HEK293 (cell line): ENCODE measurements around the gene HM13.

Experiments used
- CTCF ChIA-PET: fragments of 350-600 bp; formaldehyde crosslinking; extraction: SDS; loops from one replicate; lab custom pipeline; 2021; ENCODE audit warnings: antibody characterized with exemption; lab: Yijun Ruan, JAX
- POLR2A ChIA-PET: fragments of 300-600 bp; formaldehyde crosslinking; extraction: SDS; loops from one replicate; lab custom pipeline; 2020; ENCODE audit warnings: antibody characterized with exemption, inconsistent platforms; lab: Yijun Ruan, JAX
- H3K27ac ChIP-seq: fragments of 200-500 bp; sonication (Bioruptor generic); 2 replicates; pipeline ENCODE4 v1.5.1; 2014; ENCODE audit warnings: low read depth, low read length, control low read depth, inconsistent platforms; ENCODE audit errors: extremely low read depth
- H3K36me3 ChIP-seq, 2 experiments: fragments of 200-500 bp in 1 of 2; sonication (Bioruptor generic) in 1 of 2; 1 replicate in 1 of 2; 2 replicates in 1 of 2; pipeline ENCODE4 v1.5.1; 2014 to 2017; ENCODE audit warnings: inconsistent platforms in 2 of 2, low read length in 2 of 2; ENCODE audit not compliant: control insufficient read depth in 2 of 2, insufficient read depth in 1 of 2
- H3K4me1 ChIP-seq: fragments of 200-500 bp; sonication (Bioruptor generic); 2 replicates; pipeline ENCODE4 v1.5.1; 2014; ENCODE audit warnings: mild to moderate bottlenecking, low read length, inconsistent platforms; ENCODE audit not compliant: control insufficient read depth, insufficient read depth
- H3K4me3 ChIP-seq: 2 replicates; pipeline ENCODE4 v1.5.1; 2011; ENCODE audit warnings: low read depth, mild to moderate bottlenecking, control low read depth, low read length, moderate library complexity
- H3K9me3 ChIP-seq: fragments of 200-500 bp; sonication (Bioruptor generic); 2 replicates; pipeline ENCODE4 v1.5.1; 2014; ENCODE audit warnings: low read depth, low read length, inconsistent platforms; ENCODE audit not compliant: control insufficient read depth, insufficient read depth
- GLI4 ChIP-seq: fragments of 450-650 bp; formaldehyde crosslinking; IDR thresholded peaks from 2 replicates; pipeline ENCODE4 v1.5.1; 2016; ENCODE audit warnings: missing biosample characterization, missing genetic modification characterization
- GLIS2 ChIP-seq: fragments of 450-650 bp; formaldehyde crosslinking; IDR thresholded peaks from 2 replicates; pipeline ENCODE4 v1.5.1; 2016; ENCODE audit warnings: missing biosample characterization, missing genetic modification characterization
- HOXC10 ChIP-seq: sonication (generic); formaldehyde crosslinking; IDR thresholded peaks from 2 replicates; pipeline ENCODE4 v1.8.1; 2023; ENCODE audit warnings: mild to moderate bottlenecking, missing genetic modification reagents
- HOXD13 ChIP-seq: sonication (generic); formaldehyde crosslinking; IDR thresholded peaks from 2 replicates; pipeline ENCODE4 v1.8.0; 2022; ENCODE audit warnings: missing genetic modification reagents, borderline replicate concordance
- IKZF3 ChIP-seq: fragments of 450-650 bp; IDR thresholded peaks from 2 replicates; pipeline ENCODE4 v1.5.0; 2018; ENCODE audit warnings: missing biosample characterization, mild to moderate bottlenecking, missing genetic modification characterization, moderate library complexity
- KLF7 ChIP-seq: fragments of 450-650 bp; formaldehyde crosslinking; IDR thresholded peaks from 2 replicates; pipeline ENCODE4 v1.5.1; 2016; ENCODE audit warnings: missing biosample characterization, missing genetic modification characterization, borderline replicate concordance
- PRDM10 ChIP-seq: fragments of 450-650 bp; formaldehyde crosslinking; IDR thresholded peaks from 2 replicates; pipeline ENCODE4 v1.5.1; 2016; ENCODE audit warnings: missing biosample characterization, missing genetic modification characterization
- YY2 ChIP-seq: fragments of 450-650 bp; formaldehyde crosslinking; IDR thresholded peaks from 2 replicates; pipeline ENCODE4 v1.5.1; 2016; ENCODE audit warnings: missing biosample characterization, missing genetic modification characterization
- ZBTB20 ChIP-seq: fragments of 450-650 bp; formaldehyde crosslinking; IDR thresholded peaks from 2 replicates; pipeline ENCODE4 v1.5.1; 2016; ENCODE audit warnings: missing biosample characterization, missing genetic modification characterization
- ZBTB21 ChIP-seq: fragments of 450-650 bp; formaldehyde crosslinking; IDR thresholded peaks from 2 replicates; pipeline ENCODE4 v1.5.1; 2017; ENCODE audit warnings: missing biosample characterization, missing genetic modification characterization
- ZNF121 ChIP-seq: fragments of 450-650 bp; formaldehyde crosslinking; IDR thresholded peaks from 2 replicates; pipeline ENCODE4 v1.5.1; 2016; ENCODE audit warnings: missing biosample characterization, missing genetic modification characterization
- ZNF157 ChIP-seq: fragments of 450-650 bp; formaldehyde crosslinking; IDR thresholded peaks from 2 replicates; pipeline ENCODE4 v1.5.1; 2016; ENCODE audit warnings: missing biosample characterization, missing genetic modification characterization
- ZNF23 ChIP-seq: fragments of 450-650 bp; formaldehyde crosslinking; IDR thresholded peaks from 2 replicates; pipeline ENCODE4 v1.5.1; 2016; ENCODE audit warnings: missing biosample characterization, missing genetic modification characterization, borderline replicate concordance
- ZNF266 ChIP-seq: fragments of 450-650 bp; formaldehyde crosslinking; IDR thresholded peaks from 2 replicates; pipeline ENCODE4 v1.5.1; 2016; ENCODE audit warnings: missing biosample characterization, missing genetic modification characterization, low read depth
- ZNF416 ChIP-seq: fragments of 450-650 bp; formaldehyde crosslinking; IDR thresholded peaks from 2 replicates; pipeline ENCODE4 v1.5.1; 2016; ENCODE audit warnings: missing biosample characterization, missing genetic modification characterization
- ZNF473 ChIP-seq: fragments of 450-650 bp; formaldehyde crosslinking; IDR thresholded peaks from 2 replicates; pipeline ENCODE4 v1.5.1; 2017; ENCODE audit warnings: missing biosample characterization, missing genetic modification characterization
- ZNF529 ChIP-seq: fragments of 450-650 bp; formaldehyde crosslinking; IDR thresholded peaks from 2 replicates; pipeline ENCODE4 v1.5.1; 2017; ENCODE audit warnings: missing genetic modification characterization, missing biosample characterization; ENCODE audit not compliant: insufficient replicate concordance
- ZNF555 ChIP-seq: fragments of 450-650 bp; formaldehyde crosslinking; conservative IDR thresholded peaks from 2 replicates; pipeline ENCODE4 v1.5.1; 2017; ENCODE audit warnings: missing biosample characterization, mild to moderate bottlenecking, missing genetic modification characterization, inconsistent platforms
- ZNF560 ChIP-seq: fragments of 450-650 bp; formaldehyde crosslinking; IDR thresholded peaks from 2 replicates; pipeline ENCODE4 v1.5.1; 2017; ENCODE audit warnings: missing biosample characterization, missing genetic modification characterization, borderline replicate concordance
- ZNF561 ChIP-seq: fragments of 450-650 bp; IDR thresholded peaks from 2 replicates; pipeline ENCODE4 v1.5.1; 2018; ENCODE audit warnings: missing biosample characterization, missing genetic modification characterization, borderline replicate concordance
- ZNF610 ChIP-seq: fragments of 450-650 bp; formaldehyde crosslinking; IDR thresholded peaks from 2 replicates; pipeline ENCODE4 v1.5.1; 2016; ENCODE audit warnings: missing biosample characterization, missing genetic modification characterization, borderline replicate concordance
- TF ChIP-seq, protein P1 (sequence below): fragments of 450-650 bp; formaldehyde crosslinking; IDR thresholded peaks from 2 replicates; pipeline ENCODE4 v1.5.1; 2017; ENCODE audit warnings: missing biosample characterization, missing genetic modification characterization
- TF ChIP-seq, protein P2 (sequence below): sonication (generic); formaldehyde crosslinking; IDR thresholded peaks from 2 replicates; pipeline ENCODE4 v1.8.1; 2022; ENCODE audit warnings: mild to moderate bottlenecking, moderate library complexity, missing genetic modification reagents

HM13 gene

GRCh38 chr20:31475472-31476293 is 38.6 kb upstream of the HM13 start:
- no peaks in the 10 kb centered on the region for H3K4me1 ChIP-seq
- ChIA-PET POLR2A (no interaction called here), CTCF (interaction anchor here (0.6 to 1.2 kb wide), 3 partner anchors 12 to 159 kb away, joined by 3 to 4 read pairs (median 3); partner anchors contain the start of gene HM13)
- TF ChIP-seq, protein P1, sequence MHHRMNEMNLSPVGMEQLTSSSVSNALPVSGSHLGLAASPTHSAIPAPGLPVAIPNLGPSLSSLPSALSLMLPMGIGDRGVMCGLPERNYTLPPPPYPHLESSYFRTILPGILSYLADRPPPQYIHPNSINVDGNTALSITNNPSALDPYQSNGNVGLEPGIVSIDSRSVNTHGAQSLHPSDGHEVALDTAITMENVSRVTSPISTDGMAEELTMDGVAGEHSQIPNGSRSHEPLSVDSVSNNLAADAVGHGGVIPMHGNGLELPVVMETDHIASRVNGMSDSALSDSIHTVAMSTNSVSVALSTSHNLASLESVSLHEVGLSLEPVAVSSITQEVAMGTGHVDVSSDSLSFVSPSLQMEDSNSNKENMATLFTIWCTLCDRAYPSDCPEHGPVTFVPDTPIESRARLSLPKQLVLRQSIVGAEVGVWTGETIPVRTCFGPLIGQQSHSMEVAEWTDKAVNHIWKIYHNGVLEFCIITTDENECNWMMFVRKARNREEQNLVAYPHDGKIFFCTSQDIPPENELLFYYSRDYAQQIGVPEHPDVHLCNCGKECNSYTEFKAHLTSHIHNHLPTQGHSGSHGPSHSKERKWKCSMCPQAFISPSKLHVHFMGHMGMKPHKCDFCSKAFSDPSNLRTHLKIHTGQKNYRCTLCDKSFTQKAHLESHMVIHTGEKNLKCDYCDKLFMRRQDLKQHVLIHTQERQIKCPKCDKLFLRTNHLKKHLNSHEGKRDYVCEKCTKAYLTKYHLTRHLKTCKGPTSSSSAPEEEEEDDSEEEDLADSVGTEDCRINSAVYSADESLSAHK (tag by site-specific recombination): 0 out of 2 replicates have a peak, but pooled peaks have one; percentile 30
- TF ChIP-seq HOXD13 (CRISPR knock-in tag): no peak
- no peak overlapping the region for H3K27ac ChIP-seq
- H3K9me3 ChIP-seq: no peaks in the 10 kb centered on the region
- no peaks in the 10 kb centered on the region for H3K36me3 ChIP-seq
- 0 out of 2 replicates have a peak overlapping the region, but pooled peaks have one; percentile 5 for H3K4me3 ChIP-seq

- 0 out of 2 replicates have a peak, but pooled peaks have one; percentile 28 for TF ChIP-seq PRDM10
- TF ChIP-seq ZNF473: no peak
- TF ChIP-seq GLIS2: no peak
- no peak for TF ChIP-seq KLF7 (tag by site-specific recombination)
- TF ChIP-seq GLI4: no peak
- TF ChIP-seq, all 188 proteins: peak for 1
- CTCF ChIA-PET: no interaction called here
- Histone ChIP-seq H3K9me3 (no peaks in the 10 kb centered on the region), H3K27ac (no peak overlapping the region), H3K36me3 (no peaks in the 10 kb centered on the region), H3K4me1 (no peaks in the 10 kb centered on the region), H3K4me3 (no peak overlapping the region)
- POLR2A ChIA-PET: no interaction called here
These were observed 38.0 kb upstream of the HM13 start for GRCh38 chr20:31476294-31476585.

DNA sequence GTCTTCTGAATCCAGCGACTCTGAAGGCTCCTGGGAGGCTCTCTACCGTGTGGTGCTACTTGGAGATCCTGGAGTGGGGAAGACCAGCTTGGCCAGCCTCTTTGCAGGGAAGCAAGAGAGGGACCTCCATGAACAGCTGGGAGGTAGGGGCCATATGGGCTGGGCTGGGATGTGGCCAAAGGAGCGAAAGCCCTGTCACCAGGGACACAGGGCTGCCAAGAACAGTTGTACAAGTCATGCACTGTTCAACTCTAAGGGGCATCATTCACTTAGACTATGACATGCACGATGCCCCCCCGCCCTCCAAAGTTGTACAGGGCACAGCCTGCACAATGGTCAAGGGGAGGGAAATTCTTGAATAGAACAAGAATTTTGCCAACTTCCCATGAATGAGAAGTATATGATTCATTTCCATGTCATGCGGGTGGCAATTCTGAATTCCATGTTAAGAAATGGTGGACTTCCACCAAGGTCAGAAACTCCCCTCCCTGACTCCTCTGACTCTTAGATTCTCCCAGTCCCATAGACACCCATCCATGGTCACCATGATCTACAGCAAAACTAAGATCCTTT is 37.5 kb upstream of the HM13 start:
- Histone ChIP-seq H3K4me3 (no peak overlapping the region), H3K27ac (no peak overlapping the region), H3K36me3 (no peaks in the 10 kb centered on the region), H3K4me1 (no peaks in the 10 kb centered on the region), H3K9me3 (no peaks in the 10 kb centered on the region)
- TF ChIP-seq, protein P2, sequence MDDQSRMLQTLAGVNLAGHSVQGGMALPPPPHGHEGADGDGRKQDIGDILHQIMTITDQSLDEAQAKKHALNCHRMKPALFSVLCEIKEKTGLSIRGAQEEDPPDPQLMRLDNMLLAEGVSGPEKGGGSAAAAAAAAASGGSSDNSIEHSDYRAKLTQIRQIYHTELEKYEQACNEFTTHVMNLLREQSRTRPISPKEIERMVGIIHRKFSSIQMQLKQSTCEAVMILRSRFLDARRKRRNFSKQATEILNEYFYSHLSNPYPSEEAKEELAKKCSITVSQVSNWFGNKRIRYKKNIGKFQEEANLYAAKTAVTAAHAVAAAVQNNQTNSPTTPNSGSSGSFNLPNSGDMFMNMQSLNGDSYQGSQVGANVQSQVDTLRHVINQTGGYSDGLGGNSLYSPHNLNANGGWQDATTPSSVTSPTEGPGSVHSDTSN (CRISPR knock-in tag): no peak
- TF ChIP-seq ZNF157 (tag by site-specific recombination) (no peak), YY2 (tag by site-specific recombination) (no peak), ZNF555 (tag by site-specific recombination) (no peak), ZNF560 (no peak), IKZF3 (tag by site-specific recombination) (no peak), ZNF416 (tag by site-specific recombination) (no peak), ZNF23 (tag by site-specific recombination) (no peak), ZNF529 (tag by site-specific recombination) (no peak), HOXC10 (CRISPR knock-in tag) (no peak), ZNF121 (tag by site-specific recombination) (no peak), ZBTB21 (tag by site-specific recombination) (no peak), ZBTB20 (tag by site-specific recombination) (no peak), ZNF610 (tag by site-specific recombination) (no peak), ZNF561 (tag by site-specific recombination) (no peak), ZNF266 (tag by site-specific recombination) (no peak)
- CTCF ChIA-PET: interaction anchor here (1.1 kb wide), 1 partner anchor 16 kb away, joined by 3 read pairs; no protein-coding TSS in a partner anchor
- POLR2A ChIA-PET: no interaction called here
